GM12878 (cell line): ENCODE data around the gene RPL32. TPM values are rescaled to one million over a fixed set of nuclear protein-coding genes. Genes with fewer than 3 reads are reported as not detected.

ENCODE experiments used
- ATAC-seq: fragments of 200-7000 bp; cut with Tn5 transposase; 3 replicates; pipeline ENCODE4 v1.9.1; 2020; ENCODE audit warnings: mild to moderate bottlenecking, moderate library complexity
- BruUV-seq: library from RNA; stranded (reverse); fragments of 400-500 nt; replicated peaks from 2 replicates; lab custom pipeline; 2021; lab: Mats Ljungman, UMichigan
- CTCF ChIA-PET: fragments of 300-600 bp; sonication (Branson Sonifier 250); formaldehyde crosslinking; extraction: SDS; loops from one replicate; lab custom pipeline; 2021; ENCODE audit warnings: inconsistent platforms; lab: Yijun Ruan, JAX
- POLR2A ChIA-PET: fragments of 350-600 bp; formaldehyde crosslinking; extraction: SDS; loops from one replicate; lab custom pipeline; 2021; ENCODE audit warnings: inconsistent platforms; lab: Charles Lee
- RAD21 ChIA-PET: fragments of 300-600 bp; sonication (Branson Sonifier 250); formaldehyde crosslinking; loops from one replicate; lab custom pipeline; 2023; ENCODE audit warnings: antibody characterized with exemption; ENCODE audit not compliant: unreplicated experiment; lab: Charles Lee
- SMC1A ChIA-PET: fragments of 300-600 bp; sonication (Branson Sonifier 250); formaldehyde crosslinking; loops from one replicate; lab custom pipeline; 2023; ENCODE audit not compliant: unreplicated experiment, uncharacterized antibody; lab: Charles Lee
- DNase-seq: peaks from one replicate; pipeline ENCODE4 v3.0.0-alpha.2; 2011; ENCODE audit warnings: low read depth, low spot score
- FAIRE-seq: peaks from 3 replicates; lab custom pipeline; 2011; peaks lifted over from hg19 to GRCh38; lab: Jason Lieb, UNC
- H2AFZ ChIP-seq: 2 replicates; pipeline ENCODE4 v1.6.0; 2011; ENCODE audit warnings: low read depth, low read length, control low read depth; ENCODE audit not compliant: control insufficient read depth
- H3K27ac ChIP-seq: 2 replicates; pipeline ENCODE4 v1.5.1; 2011; ENCODE audit warnings: control low read depth; ENCODE audit not compliant: control insufficient read depth, insufficient read depth
- H3K27me3 ChIP-seq, 2 experiments: replicated peaks in 1 of 2; 2 replicates each; pipeline versions ENCODE4 v1.6.0 to v1.6.1; 2011; ENCODE audit warnings: low read length in 1 of 2; ENCODE audit not compliant: control insufficient read depth in 2 of 2, insufficient read depth in 2 of 2
- H3K36me3 ChIP-seq, 2 experiments: 2 replicates each; pipeline ENCODE4 v1.5.1; 2011; ENCODE audit warnings: low read length in 1 of 2; ENCODE audit not compliant: control insufficient read depth in 2 of 2, insufficient read depth in 2 of 2
- H3K4me1 ChIP-seq: 2 replicates; pipeline ENCODE4 v1.6.1; 2011; ENCODE audit warnings: mild to moderate bottlenecking, low read length, moderate library complexity, mixed read lengths; ENCODE audit not compliant: control insufficient read depth, insufficient read depth
- H3K4me2 ChIP-seq: 2 replicates; pipeline ENCODE4 v1.6.0; 2011; ENCODE audit warnings: control low read depth; ENCODE audit not compliant: control insufficient read depth, insufficient read depth
- H3K4me3 ChIP-seq: fragments of 200-600 bp; sonication (generic); 2 replicates; pipeline ENCODE4 v1.5.1; 2016
- H3K79me2 ChIP-seq: 2 replicates; pipeline ENCODE4 v1.6.0; 2011; ENCODE audit warnings: low read length; ENCODE audit not compliant: control insufficient read depth, insufficient read depth
- H3K9ac ChIP-seq: 2 replicates; pipeline ENCODE4 v1.8.0; 2011; ENCODE audit warnings: low read length, control low read depth, mixed read lengths; ENCODE audit not compliant: control insufficient read depth, insufficient read depth
- H3K9me3 ChIP-seq: replicated peaks from 3 replicates; pipeline ENCODE4 v1.5.1; 2011; ENCODE audit warnings: mild to moderate bottlenecking, low read length; ENCODE audit not compliant: control insufficient read depth, insufficient read depth
- H4K20me1 ChIP-seq: 2 replicates; pipeline ENCODE4 v1.6.0; 2011; ENCODE audit not compliant: control insufficient read depth, insufficient read depth
- BACH1 ChIP-seq: fragments of 450-650 bp; IDR thresholded peaks from 2 replicates; pipeline ENCODE4 v1.6.1; 2017; ENCODE audit warnings: mild to moderate bottlenecking, borderline replicate concordance
- BCL11A ChIP-seq: IDR thresholded peaks from 2 replicates; pipeline ENCODE4 v1.6.1; 2011; ENCODE audit warnings: low read depth, low read length
- GATAD2B ChIP-seq: fragments of 450-650 bp; conservative IDR thresholded peaks from 2 replicates; pipeline ENCODE4 v1.6.1; 2017; ENCODE audit warnings: low read depth, mild to moderate bottlenecking, moderate library complexity
- HDAC2 ChIP-seq: fragments of 200-600 bp; sonication (generic); IDR thresholded peaks from 2 replicates; pipeline ENCODE4 v1.6.1; 2017
- MTA2 ChIP-seq: fragments of 450-650 bp; IDR thresholded peaks from 2 replicates; pipeline ENCODE4 v1.6.1; 2016; ENCODE audit warnings: low read depth, mild to moderate bottlenecking, moderate library complexity
- MTA3 ChIP-seq: IDR thresholded peaks from 2 replicates; pipeline ENCODE4 v1.6.1; 2012; ENCODE audit warnings: low read length, inconsistent platforms, borderline replicate concordance
- NFXL1 ChIP-seq: fragments of 450-650 bp; IDR thresholded peaks from 2 replicates; pipeline ENCODE4 v1.6.1; 2017; ENCODE audit warnings: antibody characterized with exemption, mild to moderate bottlenecking, borderline replicate concordance
- POLR2AphosphoS2 ChIP-seq: IDR thresholded peaks from 2 replicates; pipeline ENCODE4 v1.6.1; 2011; ENCODE audit warnings: low read depth, mild to moderate bottlenecking, low read length, improper control_type of control experiment, moderate library complexity
- SMARCA5 ChIP-seq: fragments of 450-650 bp; IDR thresholded peaks from 2 replicates; pipeline ENCODE4 v1.6.1; 2017; ENCODE audit warnings: mild to moderate bottlenecking
- SREBF2 ChIP-seq: IDR thresholded peaks from 2 replicates; pipeline ENCODE4 v1.6.1; 2012; ENCODE audit warnings: mild to moderate bottlenecking, low read length
- TBL1XR1 ChIP-seq: IDR thresholded peaks from 2 replicates; pipeline ENCODE4 v1.6.1; 2012; ENCODE audit warnings: low read depth, low read length, improper control_type of control experiment
- TCF7 ChIP-seq: IDR thresholded peaks from 2 replicates; pipeline ENCODE4 v1.6.1; 2014; ENCODE audit warnings: antibody characterized with exemption, borderline replicate concordance
- YY1 ChIP-seq: IDR thresholded peaks from 2 replicates; pipeline ENCODE4 v1.6.1; 2011; ENCODE audit warnings: low read depth, mild to moderate bottlenecking, low read length
- ZNF24 ChIP-seq: fragments of 450-650 bp; IDR thresholded peaks from 2 replicates; pipeline ENCODE4 v1.6.1; 2017; ENCODE audit warnings: antibody characterized with exemption, mild to moderate bottlenecking
- ZSCAN29 ChIP-seq: fragments of 450-650 bp; IDR thresholded peaks from 2 replicates; pipeline ENCODE4 v1.6.1; 2017; ENCODE audit warnings: mild to moderate bottlenecking, moderate library complexity
- ZZZ3 ChIP-seq: IDR thresholded peaks from 2 replicates; pipeline ENCODE4 v1.6.1; 2011; ENCODE audit warnings: low read depth; ENCODE audit not compliant: control insufficient read depth, insufficient read length
- WGBS: methylation state at CpG from one replicate; pipeline ENCODE4 v1.1.6; 2016; ENCODE audit warnings: low lambda C conversion rate; ENCODE audit not compliant: insufficient replicate concordance, insufficient coverage; ENCODE audit errors: missing lambda C conversion rate; 5-methylcytosine and 5-hydroxymethylcytosine counted together
- in situ Hi-C: fragments of 300-500 bp; cut with MboI; formaldehyde crosslinking; loops from 9 replicates; pipeline ENCODE4 v1.14.3; 2018; ENCODE audit warnings: mixed read lengths
- intact Hi-C: fragments of 100-400 bp; cut with micrococcal nuclease; formaldehyde crosslinking; loops from one replicate; pipeline ENCODE4 v1.14.2; 2022; ENCODE audit not compliant: unreplicated experiment
- polyA plus RNA-seq, 11 experiments: library from polyadenylated mRNA; depleted of rRNA in 4 of 11; unstranded in 6 of 11; stranded (reverse) in 5 of 11; fragments of >200 nt; fragmentation: Nextera tagmentation in 4 of 11; fragmentation: Illumina TruSeq in 1 of 11; extraction: Ambion mirVana in 4 of 11; extraction: Trizol in 1 of 11; gene quantifications; 1 replicate in 1 of 11; 2 replicates in 10 of 11; pipeline versions ENCODE4 v1.2.1 to v1.2.3, GENCODE V29; 2011 to 2016; ENCODE audit warnings: inconsistent platforms in 2 of 11, missing spikeins in 2 of 11, low read depth in 1 of 11
- total RNA-seq, 4 experiments: library from RNA; depleted of rRNA in 3 of 4; stranded (reverse); fragments of >200 nt in 3 of 4; fragmentation: Illumina TruSeq in 1 of 4; extraction: Trizol in 1 of 4; gene quantifications; 2 replicates each; pipeline versions ENCODE4 v1.2.1 to v1.2.3, GENCODE V29; 2013 to 2021

RPL32 gene
- total and polyA plus RNA-seq, 10 of the 15 experiments (the other 5 are each of a cell fraction or from before 2014, with no cell fraction given), result 1,533 to 5,147 (median 3,350) TPM

- intact Hi-C loops, result no loop called here
- H3K27me3 ChIP-seq, result no peaks in the 10 kb centered on the region
- ChIA-PET RAD21 (no interaction called here), CTCF (interaction anchor here (0.5 to 14.3 kb wide), 4 partner anchors 9 to 805 kb away, joined by 3 to 271 read pairs (median 4); partner anchors contain the start of gene RPL32), SMC1A (no interaction called here)
- peaks cover 36% of the 10 kb centered on the region for H3K4me1 ChIP-seq
- no peak for FAIRE-seq
- H3K27ac ChIP-seq, result 0 out of 2 replicates have a peak overlapping the region, but pooled peaks have one; percentile 50
- H4K20me1 ChIP-seq, result no peaks in the 10 kb centered on the region
- in situ Hi-C loops, result no loop called here
- no TSS peak for BruUV-seq
- no peak overlapping the region for H3K9ac ChIP-seq
- no peaks in the 10 kb centered on the region for H3K36me3 ChIP-seq
- no peak for ATAC-seq
- H3K9me3 ChIP-seq, result no peaks in the 10 kb centered on the region; the same call in 2 of the 3 replicates
- no peaks in the 10 kb centered on the region for H3K79me2 ChIP-seq
- no peak for DNase-seq
- TF ChIP-seq TCF7, result no peak
- no peak for TF ChIP-seq SREBF2
- TF ChIP-seq YY1, result no peak
- no peak for TF ChIP-seq BCL11A
- TF ChIP-seq HDAC2, result no peak
- TF ChIP-seq BACH1, result no peak
- TF ChIP-seq POLR2AphosphoS2, result no peak
- TF ChIP-seq ZSCAN29, result no peak
- TF ChIP-seq TBL1XR1, result no peak
- no peak for TF ChIP-seq GATAD2B
- no peak for TF ChIP-seq ZNF24
- TF ChIP-seq SMARCA5, result no peak
- TF ChIP-seq MTA2, result no peak
- no peak for TF ChIP-seq NFXL1
- TF ChIP-seq MTA3, result no peak
- no peak for TF ChIP-seq ZZZ3
- TF ChIP-seq, all 136 proteins: peak for 0
- Histone ChIP-seq H3K4me3 (no peak overlapping the region), H3K4me2 (peak overlapping the region; percentile 44; the same call in 1 of the 2 replicates), H2AFZ (no peak overlapping the region)
- 92% methylated on average over 56 of the region's 62 CpGs for WGBS
- POLR2A ChIA-PET, result no interaction called here
Measured at GRCh38 chr3:12882336-12883310, 41.3 kb upstream of the RPL32 start.
